Liver (tissue), 9 donors: ENCODE results near the gene MS4A4E. TPM values are rescaled to one million over a fixed set of nuclear protein-coding genes. Genes with fewer than 3 reads are reported as not detected.

Experiments used
- DNase-seq: peaks from one replicate; pipeline ENCODE4 v3.0.0-alpha.2; 2017; ENCODE audit warnings: low spot score
- H3K27ac ChIP-seq, 2 donors: one replicate each; pipeline ENCODE4 v1.7.0; 2013; ENCODE audit warnings: inconsistent platforms in 2 of 2, low read length in 2 of 2, control low read depth in 1 of 2, low read depth in 1 of 2, mild to moderate bottlenecking in 1 of 2
- H3K27me3 ChIP-seq, 4 donors: one replicate each; pipeline versions ENCODE4 v1.6.1 to v1.7.0; 2013; ENCODE audit warnings: low read length in 3 of 4, inconsistent platforms in 1 of 4, mild to moderate bottlenecking in 1 of 4, moderate library complexity in 1 of 4; ENCODE audit not compliant: control insufficient read depth in 4 of 4, insufficient read depth in 4 of 4
- H3K36me3 ChIP-seq, 4 donors: one replicate each; pipeline versions ENCODE4 v1.6.1 to v1.7.0; 2013; ENCODE audit warnings: low read length in 3 of 4, mild to moderate bottlenecking in 3 of 4, low read depth in 1 of 4, moderate library complexity in 1 of 4; ENCODE audit not compliant: control insufficient read depth in 4 of 4, insufficient read depth in 3 of 4
- H3K4me1 ChIP-seq, 4 donors: one replicate each; pipeline versions ENCODE4 v1.6.1 to v1.7.0; 2013; ENCODE audit warnings: low read length in 3 of 4, mild to moderate bottlenecking in 3 of 4, moderate library complexity in 1 of 4; ENCODE audit not compliant: control insufficient read depth in 4 of 4, insufficient read depth in 4 of 4
- H3K4me3 ChIP-seq, 3 donors: one replicate each; pipeline versions ENCODE4 v1.6.1 to v1.7.0; 2013; ENCODE audit warnings: low read length in 3 of 3, control low read depth in 1 of 3, low read depth in 1 of 3, mild to moderate bottlenecking in 1 of 3
- H3K9ac ChIP-seq, 2 donors: one replicate each; pipeline ENCODE4 v1.7.0; 2013; ENCODE audit warnings: low read length in 2 of 2, mild to moderate bottlenecking in 2 of 2, moderate library complexity in 2 of 2, control low read depth in 1 of 2, low read depth in 1 of 2
- H3K9me3 ChIP-seq, 4 donors: one replicate each; pipeline versions ENCODE4 v1.6.1 to v1.7.0; 2013; ENCODE audit warnings: low read length in 3 of 4; ENCODE audit not compliant: control insufficient read depth in 4 of 4
- ATF3 ChIP-seq: IDR thresholded peaks from 2 replicates; pipeline ENCODE4 v1.6.1; 2016; ENCODE audit warnings: antibody characterized with exemption
- EGR1 ChIP-seq, 2 donors: IDR thresholded peaks; 2 replicates each; pipeline ENCODE4 v1.6.1; 2016 to 2018; ENCODE audit warnings: antibody characterized with exemption in 2 of 2, low read depth in 2 of 2
- FOXA1 ChIP-seq: IDR thresholded peaks from 2 replicates; pipeline ENCODE4 v1.6.1; 2016; ENCODE audit warnings: antibody characterized with exemption
- HNF4A ChIP-seq, 2 donors: conservative IDR thresholded peaks; 2 replicates each; pipeline ENCODE4 v1.6.1; 2016; ENCODE audit warnings: antibody characterized with exemption in 2 of 2, mild to moderate bottlenecking in 2 of 2
- HNF4G ChIP-seq: IDR thresholded peaks from 2 replicates; pipeline ENCODE4 v1.6.1; 2016; ENCODE audit warnings: antibody characterized with exemption
- JUND ChIP-seq, 2 donors: IDR thresholded peaks; 2 replicates each; pipeline ENCODE4 v1.6.1; 2016; ENCODE audit warnings: antibody characterized with exemption in 2 of 2
- MAX ChIP-seq: IDR thresholded peaks from 2 replicates; pipeline ENCODE4 v1.6.1; 2016; ENCODE audit warnings: antibody characterized with exemption
- NR2F2 ChIP-seq: IDR thresholded peaks from 2 replicates; pipeline ENCODE4 v1.6.1; 2016; ENCODE audit warnings: antibody characterized with exemption
- RAD21 ChIP-seq, 2 donors: IDR thresholded peaks; 2 replicates each; pipeline ENCODE4 v1.6.1; 2016; ENCODE audit warnings: antibody characterized with exemption in 2 of 2, mild to moderate bottlenecking in 2 of 2
- REST ChIP-seq: IDR thresholded peaks from 2 replicates; pipeline ENCODE4 v1.6.1; 2016; ENCODE audit warnings: antibody characterized with exemption, mild to moderate bottlenecking
- RXRA ChIP-seq, 2 donors: IDR thresholded peaks; 2 replicates each; pipeline ENCODE4 v1.6.1; 2017 to 2018; ENCODE audit warnings: antibody characterized with exemption in 2 of 2, mild to moderate bottlenecking in 1 of 2
- SP1 ChIP-seq: IDR thresholded peaks from 2 replicates; pipeline ENCODE4 v1.6.1; 2018; ENCODE audit warnings: antibody characterized with exemption, mild to moderate bottlenecking
- TAF1 ChIP-seq: conservative IDR thresholded peaks from 2 replicates; pipeline ENCODE4 v1.6.1; 2016; ENCODE audit warnings: antibody characterized with exemption, mild to moderate bottlenecking
- YY1 ChIP-seq: IDR thresholded peaks from 2 replicates; pipeline ENCODE4 v1.6.1; 2016; ENCODE audit warnings: antibody characterized with exemption, mild to moderate bottlenecking
- WGBS: extraction: QIAGEN DNeasy Blood & Tissue Kit; methylation state at CpG from one replicate; pipeline ENCODE4 v1.1.7; 2013; 5-methylcytosine and 5-hydroxymethylcytosine counted together
- polyA plus RNA-seq, 2 donors: library from polyadenylated mRNA; stranded (reverse) in 1 of 2; unstranded in 1 of 2; fragments of 200-250 nt in 1 of 2; fragments of >200 nt in 1 of 2; fragmentation: Nextera tagmentation in 1 of 2; extraction: Ambion mirVana in 1 of 2; gene quantifications; one replicate each; pipeline versions ENCODE4 v1.2.1 to v1.2.3, GENCODE V29; 2013 to 2015
- total RNA-seq, 2 donors: library from RNA; depleted of rRNA; stranded (reverse); fragments of >200 nt; gene quantifications; one replicate each; pipeline ENCODE4 v1.2.3, GENCODE V29; 2014
- donor health status: healthy.
- donor health status: healthy.
- donor health status: healthy.
- donor health status: healthy.
- donor health status: healthy.

Gene MS4A4E
- total and polyA plus RNA-seq, 4 donors = 0.23 to 2.1 (median 0.78) TPM

GRCh38 chr11:60164550-60165075 is 78.3 kb downstream of the MS4A4E start:
- Histone ChIP-seq H3K27me3 (no peaks in the 10 kb centered on the region), H3K9ac (no peak overlapping the region), H3K4me1 (no peaks in the 10 kb centered on the region), H3K4me3 (no peak overlapping the region), H3K36me3 (no peaks in the 10 kb centered on the region), H3K27ac (no peak overlapping the region), H3K9me3 (no peaks in the 10 kb centered on the region)
- DNase-seq = no peak
- TF ChIP-seq JUND (IDR thresholded peaks at IDR 0.05) (no peak), EGR1 (IDR thresholded peaks at IDR 0.05; ENCODE audit: low read depth in 2 of 2) (no peak), NR2F2 (no peak), MAX (no peak), HNF4A (conservative IDR thresholded peaks at IDR 0.05) (no peak), TAF1 (no peak), RAD21 (IDR thresholded peaks at IDR 0.05) (no peak), SP1 (no peak), FOXA1 (no peak), REST (no peak)
- WGBS = 88% methylated on average over 1 of the region's 1 CpG

- TF ChIP-seq EGR1 (IDR thresholded peaks at IDR 0.05; ENCODE audit: low read depth in 2 of 2) (no peak), RXRA (IDR thresholded peaks at IDR 0.05) (no peak), ATF3 (no peak), RAD21 (IDR thresholded peaks at IDR 0.05) (no peak), JUND (IDR thresholded peaks at IDR 0.05) (no peak), FOXA1 (no peak), REST (no peak), NR2F2 (no peak), HNF4G (no peak), HNF4A (conservative IDR thresholded peaks at IDR 0.05) (no peak), YY1 (no peak)
- H3K4me1 ChIP-seq = no peaks in the 10 kb centered on the region
- H3K4me3 ChIP-seq = no peak overlapping the region
- no peak overlapping the region for H3K27ac ChIP-seq
- no peak overlapping the region for H3K9ac ChIP-seq
- H3K27me3 ChIP-seq = no peaks in the 10 kb centered on the region
- H3K36me3 ChIP-seq = no peaks in the 10 kb centered on the region
- DNase-seq = no peak
- H3K9me3 ChIP-seq = no peaks in the 10 kb centered on the region
- WGBS = 64% methylated on average over 4 of the region's 4 CpGs
Observed at GRCh38 chr11:60161766-60162165, 81.2 kb downstream of the MS4A4E start.
